Testis (tissue), 3 donors: ENCODE data around the gene MSMP. TPM values are rescaled to one million over a fixed set of nuclear protein-coding genes. Genes with fewer than 3 reads are reported as not detected.

Experiments
- DNase-seq: peaks from one replicate; pipeline ENCODE4 v3.0.0-alpha.2; 2019
- H3K27ac ChIP-seq, 2 donors: fragments of 200-600 bp; sonication (generic); one replicate each; pipeline ENCODE4 v1.5.1; 2019
- H3K27me3 ChIP-seq: fragments of 200-600 bp; sonication (generic); one replicate; pipeline ENCODE4 v1.5.1; 2019
- H3K36me3 ChIP-seq: fragments of 200-600 bp; sonication (generic); one replicate; pipeline ENCODE4 v1.5.1; 2017; ENCODE audit warnings: low read depth; ENCODE audit errors: missing control alignments
- H3K4me1 ChIP-seq: fragments of 200-600 bp; sonication (generic); one replicate; pipeline ENCODE4 v1.5.1; 2019
- H3K4me3 ChIP-seq, 2 donors: fragments of 200-600 bp; sonication (generic); one replicate each; pipeline ENCODE4 v1.5.1; 2017 to 2019
- H3K9me3 ChIP-seq: fragments of 200-600 bp; sonication (generic); one replicate; pipeline ENCODE4 v1.5.1; 2017
- CTCF ChIP-seq, 3 experiments: fragments of 450-650 bp in 2 of 3; fragments of 200-600 bp in 1 of 3; sonication (generic) in 1 of 3; IDR thresholded peaks; one replicate each; pipeline ENCODE4 v1.5.1; 2016 to 2019; ENCODE audit warnings: antibody characterized with exemption in 3 of 3, mild to moderate bottlenecking in 2 of 3, moderate library complexity in 1 of 3
- POLR2A ChIP-seq: fragments of 450-650 bp; IDR thresholded peaks from one replicate; pipeline ENCODE4 v1.6.1; 2017; ENCODE audit warnings: antibody characterized with exemption, mild to moderate bottlenecking, moderate library complexity
- WGBS, 2 donors: methylation state at CpG; one replicate each; pipeline ENCODE4 v1.1.5; 2018; 5-methylcytosine and 5-hydroxymethylcytosine counted together
- intact Hi-C: fragments of 100-400 bp; cut with DNase I; formaldehyde crosslinking; loops from one replicate; pipeline ENCODE4 v1.15.1; 2023; ENCODE audit warnings: low total_unique reads
- polyA plus RNA-seq: library from polyadenylated mRNA; stranded (reverse); fragments of 350-450 nt; fragmentation: Illumina TruSeq; extraction: RNeasy Lipid Tissue Mini Kit (QIAGEN cat#74804); gene quantifications from one replicate; pipeline ENCODE4 v1.2.3, GENCODE V29; 2014; ENCODE audit warnings: low read depth, low replicate concordance; ENCODE audit not compliant: insufficient read depth
- total RNA-seq, 2 donors: library from RNA; depleted of rRNA; stranded (reverse); fragments of >200 nt; gene quantifications; one replicate each; pipeline ENCODE4 v1.2.3, GENCODE V29; 2016

MSMP gene
- total and polyA plus RNA-seq, 3 donors from 2014 or later, result 1.7 to 1.9 TPM; not detected in 1

- no peak for DNase-seq
- Histone ChIP-seq H3K36me3 (no peaks in the 10 kb centered on the region), H3K27me3 (no peaks in the 10 kb centered on the region), H3K4me1 (peaks cover 16% of the 10 kb centered on the region), H3K4me3 (no peak overlapping the region), H3K9me3 (no peaks in the 10 kb centered on the region), H3K27ac (no peak overlapping the region)
- intact Hi-C loops, result no loop called here
- WGBS, 2 donors, result 91 to 94% methylated on average over 1 of the region's 1 CpG
- TF ChIP-seq POLR2A, result no peak
- TF ChIP-seq CTCF (IDR thresholded peaks at IDR 0.05), result no peak
Measured at GRCh38 chr9:35767458-35767857, 13.4 kb upstream of the MSMP start.

GRCh38 chr9:35766997-35767396 lies 12.9 kb upstream of the MSMP start:
- no peak for TF ChIP-seq POLR2A
- TF ChIP-seq CTCF (IDR thresholded peaks at IDR 0.05), result no peak
- Histone ChIP-seq H3K27ac (no peak overlapping the region), H3K36me3 (no peaks in the 10 kb centered on the region), H3K4me1 (peaks cover 16% of the 10 kb centered on the region), H3K4me3 (no peak overlapping the region), H3K9me3 (no peaks in the 10 kb centered on the region), H3K27me3 (no peaks in the 10 kb centered on the region)
- intact Hi-C loops, result no loop called here
- DNase-seq, result no peak
- WGBS, 2 donors, result 81 to 89% methylated on average over 2 of the region's 2 CpGs

GRCh38 chr9:35763803-35764202 lies 9.7 kb upstream of the MSMP start:
- Histone ChIP-seq H3K4me3 (no peak overlapping the region), H3K4me1 (no peaks in the 10 kb centered on the region), H3K27ac (no peak overlapping the region), H3K27me3 (no peaks in the 10 kb centered on the region), H3K36me3 (no peaks in the 10 kb centered on the region), H3K9me3 (no peaks in the 10 kb centered on the region)
- TF ChIP-seq POLR2A, result no peak
- no peak for TF ChIP-seq CTCF (IDR thresholded peaks at IDR 0.05)
- intact Hi-C loops, result no loop called here
- DNase-seq, result no peak
- 92 to 95% methylated on average over 1 of the region's 1 CpG for WGBS, 2 donors

- intact Hi-C loops, result no loop called here
- no peaks in the 10 kb centered on the region for H3K36me3 ChIP-seq
- WGBS, 2 donors, result 73 to 75% methylated on average over 2 of the region's 2 CpGs
- H3K4me3 ChIP-seq, result no peak overlapping the region
- H3K27me3 ChIP-seq, result no peaks in the 10 kb centered on the region
- H3K9me3 ChIP-seq, result no peaks in the 10 kb centered on the region
- H3K27ac ChIP-seq, result no peak overlapping the region
- no peak for DNase-seq
- H3K4me1 ChIP-seq, result no peaks in the 10 kb centered on the region
- TF ChIP-seq POLR2A (no peak), CTCF (IDR thresholded peaks at IDR 0.05) (no peak)
Measured at GRCh38 chr9:35763181-35763580, 9.1 kb upstream of the MSMP start.

GRCh38 chr9:35760651-35761050 lies 6.6 kb upstream of the MSMP start:
- peaks cover 11% of the 10 kb centered on the region for H3K4me1 ChIP-seq
- no peaks in the 10 kb centered on the region for H3K9me3 ChIP-seq
- DNase-seq, result no peak
- TF ChIP-seq CTCF (IDR thresholded peaks at IDR 0.05) (no peak), POLR2A (no peak)
- intact Hi-C loops, result no loop called here
- H3K27ac ChIP-seq, result no peak overlapping the region
- H3K27me3 ChIP-seq, result no peaks in the 10 kb centered on the region
- WGBS, 2 donors, result 76% methylated on average over 2 of the region's 2 CpGs
- no peak overlapping the region for H3K4me3 ChIP-seq
- H3K36me3 ChIP-seq, result no peaks in the 10 kb centered on the region
